22Rv1 (cell line): ENCODE results near the gene TRANK1.

Source experiments
- CTCF ChIP-seq: fragments of 450-650 bp; IDR thresholded peaks from 2 replicates; pipeline ENCODE4 v1.5.1; 2017; ENCODE audit warnings: mild to moderate bottlenecking
- ZFX ChIP-seq: fragments of 450-650 bp; IDR thresholded peaks from 2 replicates; pipeline ENCODE4 v1.6.1; 2017; ENCODE audit warnings: antibody characterized with exemption, borderline replicate concordance

GRCh38 chr3:36905545-36905944 lies 39.3 kb downstream of the TRANK1 start:
- TF ChIP-seq CTCF (no peak), ZFX (no peak)
